Ishikawa (cell line): ENCODE measurements around the gene SERPINA6.

Experiments used
- CEBPB ChIP-seq: IDR thresholded peaks from 2 replicates; pipeline ENCODE4 v1.6.1; 2012
- CREB1 ChIP-seq: IDR thresholded peaks from 2 replicates; pipeline ENCODE4 v1.6.1; 2012; ENCODE audit warnings: low read depth
- EGR1 ChIP-seq: IDR thresholded peaks from 2 replicates; pipeline ENCODE4 v1.6.1; 2012
- EP300 ChIP-seq: IDR thresholded peaks from 2 replicates; pipeline ENCODE4 v1.6.1; 2012; ENCODE audit warnings: borderline replicate concordance
- FOXM1 ChIP-seq: IDR thresholded peaks from 2 replicates; pipeline ENCODE4 v1.6.1; 2012; ENCODE audit warnings: low read depth, borderline replicate concordance
- NFIC ChIP-seq: IDR thresholded peaks from 2 replicates; pipeline ENCODE4 v1.6.1; 2012
- RAD21 ChIP-seq: IDR thresholded peaks from 2 replicates; pipeline ENCODE4 v1.6.1; 2012; ENCODE audit warnings: low read depth
- TAF1 ChIP-seq: IDR thresholded peaks from 2 replicates; pipeline ENCODE4 v1.6.1; 2012; ENCODE audit warnings: low read depth, mild to moderate bottlenecking
- TEAD4 ChIP-seq: IDR thresholded peaks from 2 replicates; pipeline ENCODE4 v1.6.1; 2012
- YY1 ChIP-seq: IDR thresholded peaks from 2 replicates; pipeline ENCODE4 v1.6.1; 2012; ENCODE audit warnings: low read depth
- TF ChIP-seq, protein P1 (sequence below): IDR thresholded peaks from 2 replicates; pipeline ENCODE4 v1.6.1; 2012
- TF ChIP-seq, protein P2 (sequence below): IDR thresholded peaks from 2 replicates; pipeline ENCODE4 v1.6.1; 2012; ENCODE audit warnings: low read depth, mild to moderate bottlenecking

DNA sequence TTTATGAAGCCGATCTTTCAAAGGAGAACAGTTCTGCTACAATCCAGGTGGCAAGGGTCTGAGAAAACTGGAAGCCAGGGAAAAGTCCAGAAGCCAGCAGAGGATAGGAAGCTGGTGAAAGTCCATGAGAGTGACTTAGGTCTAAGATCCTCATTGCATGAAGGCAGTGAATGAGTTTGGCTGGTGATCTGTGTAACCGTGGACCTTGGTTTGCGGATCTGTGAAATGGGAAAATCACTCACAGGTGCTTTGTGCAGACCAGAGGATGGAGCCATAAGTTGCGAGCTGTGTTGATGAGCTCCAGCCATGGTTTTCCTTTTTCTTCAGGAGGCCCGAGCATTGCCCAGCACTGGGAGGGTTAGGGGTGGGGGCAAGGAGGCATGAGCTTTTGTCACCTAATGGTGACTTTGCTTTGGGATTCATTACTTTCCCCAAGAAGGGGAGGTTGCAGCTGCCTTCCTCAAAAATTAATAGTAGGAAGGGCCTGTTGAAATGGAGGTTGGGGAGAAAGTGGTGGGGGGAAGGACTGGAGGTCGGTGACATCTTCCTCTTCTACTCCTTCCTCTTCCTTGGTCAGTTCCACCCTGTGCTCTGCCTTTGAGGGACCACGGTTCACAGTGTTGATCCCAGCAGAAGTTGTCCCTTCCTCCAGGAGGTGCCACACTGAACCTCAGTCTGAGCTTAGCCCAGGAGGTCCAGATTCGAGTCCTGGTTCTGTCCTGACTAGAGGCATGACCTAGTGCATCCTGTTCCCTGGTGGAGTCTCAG lies 20.3 kb upstream of the SERPINA6 start:
- TF ChIP-seq NFIC: no peak
- no peak for TF ChIP-seq CEBPB
- TF ChIP-seq TAF1: no peak
- TF ChIP-seq YY1: no peak
- TF ChIP-seq CREB1: no peak
- no peak for TF ChIP-seq RAD21
- no peak for TF ChIP-seq FOXM1
- no peak for TF ChIP-seq TEAD4
- no peak for TF ChIP-seq EP300
- no peak for TF ChIP-seq EGR1
- TF ChIP-seq, protein P1, sequence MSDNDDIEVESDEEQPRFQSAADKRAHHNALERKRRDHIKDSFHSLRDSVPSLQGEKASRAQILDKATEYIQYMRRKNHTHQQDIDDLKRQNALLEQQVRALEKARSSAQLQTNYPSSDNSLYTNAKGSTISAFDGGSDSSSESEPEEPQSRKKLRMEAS: no peak
- TF ChIP-seq, protein P2, sequence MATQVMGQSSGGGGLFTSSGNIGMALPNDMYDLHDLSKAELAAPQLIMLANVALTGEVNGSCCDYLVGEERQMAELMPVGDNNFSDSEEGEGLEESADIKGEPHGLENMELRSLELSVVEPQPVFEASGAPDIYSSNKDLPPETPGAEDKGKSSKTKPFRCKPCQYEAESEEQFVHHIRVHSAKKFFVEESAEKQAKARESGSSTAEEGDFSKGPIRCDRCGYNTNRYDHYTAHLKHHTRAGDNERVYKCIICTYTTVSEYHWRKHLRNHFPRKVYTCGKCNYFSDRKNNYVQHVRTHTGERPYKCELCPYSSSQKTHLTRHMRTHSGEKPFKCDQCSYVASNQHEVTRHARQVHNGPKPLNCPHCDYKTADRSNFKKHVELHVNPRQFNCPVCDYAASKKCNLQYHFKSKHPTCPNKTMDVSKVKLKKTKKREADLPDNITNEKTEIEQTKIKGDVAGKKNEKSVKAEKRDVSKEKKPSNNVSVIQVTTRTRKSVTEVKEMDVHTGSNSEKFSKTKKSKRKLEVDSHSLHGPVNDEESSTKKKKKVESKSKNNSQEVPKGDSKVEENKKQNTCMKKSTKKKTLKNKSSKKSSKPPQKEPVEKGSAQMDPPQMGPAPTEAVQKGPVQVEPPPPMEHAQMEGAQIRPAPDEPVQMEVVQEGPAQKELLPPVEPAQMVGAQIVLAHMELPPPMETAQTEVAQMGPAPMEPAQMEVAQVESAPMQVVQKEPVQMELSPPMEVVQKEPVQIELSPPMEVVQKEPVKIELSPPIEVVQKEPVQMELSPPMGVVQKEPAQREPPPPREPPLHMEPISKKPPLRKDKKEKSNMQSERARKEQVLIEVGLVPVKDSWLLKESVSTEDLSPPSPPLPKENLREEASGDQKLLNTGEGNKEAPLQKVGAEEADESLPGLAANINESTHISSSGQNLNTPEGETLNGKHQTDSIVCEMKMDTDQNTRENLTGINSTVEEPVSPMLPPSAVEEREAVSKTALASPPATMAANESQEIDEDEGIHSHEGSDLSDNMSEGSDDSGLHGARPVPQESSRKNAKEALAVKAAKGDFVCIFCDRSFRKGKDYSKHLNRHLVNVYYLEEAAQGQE: no peak
